SK-N-SH treated with all-trans-retinoic acid at 6 μM for 48 hours (cell line): ENCODE measurements around the gene PDAP1.
A peak's percentile ranks its signal among the peaks of the same experiment; 100 is the strongest.

ENCODE experiments used
- ATAC-seq: fragments of 200-7000 bp; cut with Tn5 transposase; 3 replicates; pipeline ENCODE4 v1.9.1; 2020; ENCODE audit warnings: mild to moderate bottlenecking, moderate library complexity
- ARNTL ChIP-seq: fragments of 450-650 bp; formaldehyde crosslinking; IDR thresholded peaks from 2 replicates; pipeline ENCODE4 v1.5.0; 2020; ENCODE audit warnings: low read depth, mild to moderate bottlenecking, moderate library complexity, borderline replicate concordance
- CSDC2 ChIP-seq: fragments of 250-450 bp; sonication (Bioruptor Pico); IDR thresholded peaks from 2 replicates; pipeline ENCODE4 v1.5.0; 2020; ENCODE audit warnings: mild to moderate bottlenecking, moderate library complexity
- ISL1 ChIP-seq: fragments of 250-450 bp; sonication (Bioruptor Pico); IDR thresholded peaks from 2 replicates; pipeline ENCODE4 v2.1.2; 2022; ENCODE audit warnings: mild to moderate bottlenecking, moderate library complexity
- OSR1 ChIP-seq: fragments of 250-450 bp; sonication (Bioruptor Pico); IDR thresholded peaks from 2 replicates; pipeline ENCODE4 v1.8.0; 2022; ENCODE audit warnings: moderate library complexity, mild to moderate bottlenecking, inconsistent platforms
- RARB ChIP-seq: fragments of 250-450 bp; sonication (Bioruptor Pico); IDR thresholded peaks from 2 replicates; pipeline ENCODE4 v1.8.0; 2021; ENCODE audit warnings: mild to moderate bottlenecking, moderate library complexity
- SNAI2 ChIP-seq: fragments of 250-450 bp; sonication (Bioruptor Pico); IDR thresholded peaks from 2 replicates; pipeline ENCODE4 v1.5.0; 2020; ENCODE audit warnings: mild to moderate bottlenecking, moderate library complexity
- TCF4 ChIP-seq: fragments of 250-450 bp; sonication (Bioruptor Pico); IDR thresholded peaks from 2 replicates; pipeline ENCODE4 v1.8.0; 2021; ENCODE audit warnings: mild to moderate bottlenecking, moderate library complexity, borderline replicate concordance
- TOX ChIP-seq: fragments of 250-450 bp; sonication (Bioruptor Pico); IDR thresholded peaks from 2 replicates; pipeline ENCODE4 v1.8.0; 2021; ENCODE audit warnings: mild to moderate bottlenecking, moderate library complexity, borderline replicate concordance
- ZC3H10 ChIP-seq: fragments of 250-450 bp; sonication (Bioruptor Pico); IDR thresholded peaks from 2 replicates; pipeline ENCODE4 v1.5.1; 2021; ENCODE audit warnings: mild to moderate bottlenecking, moderate library complexity
- ZFP30 ChIP-seq: fragments of 450-650 bp; formaldehyde crosslinking; IDR thresholded peaks from 2 replicates; pipeline ENCODE4 v1.5.0; 2022; ENCODE audit warnings: mild to moderate bottlenecking, moderate library complexity
- ZNF565 ChIP-seq: fragments of 450-650 bp; formaldehyde crosslinking; conservative IDR thresholded peaks from 2 replicates; pipeline ENCODE4 v1.5.0; 2020; ENCODE audit warnings: low read depth, mild to moderate bottlenecking, moderate library complexity
- ZNF70 ChIP-seq: fragments of 450-650 bp; formaldehyde crosslinking; IDR thresholded peaks from 2 replicates; pipeline ENCODE4 v1.5.0; 2020; ENCODE audit warnings: mild to moderate bottlenecking, moderate library complexity
- ZNF8 ChIP-seq: fragments of 450-650 bp; formaldehyde crosslinking; IDR thresholded peaks from 2 replicates; pipeline ENCODE4 v1.5.0; 2020; ENCODE audit warnings: mild to moderate bottlenecking, moderate library complexity
- TF ChIP-seq, protein P1 (sequence below): fragments of 250-450 bp; sonication (Bioruptor Pico); IDR thresholded peaks from 2 replicates; pipeline ENCODE4 v1.5.0; 2020; ENCODE audit warnings: mild to moderate bottlenecking, moderate library complexity
- TF ChIP-seq, protein P2 (sequence below): fragments of 250-450 bp; sonication (Bioruptor Pico); IDR thresholded peaks from 2 replicates; pipeline ENCODE4 v1.8.0; 2021; ENCODE audit warnings: low read depth, mild to moderate bottlenecking, moderate library complexity, borderline replicate concordance
- TF ChIP-seq, protein P3 (sequence below): fragments of 250-450 bp; sonication (Bioruptor Pico); IDR thresholded peaks from 2 replicates; pipeline ENCODE4 v1.5.1; 2020; ENCODE audit warnings: low read depth, mild to moderate bottlenecking, moderate library complexity
- TF ChIP-seq, protein P4 (sequence below): fragments of 250-450 bp; sonication (Bioruptor Pico); IDR thresholded peaks from 2 replicates; pipeline ENCODE4 v1.8.0; 2020; ENCODE audit warnings: mild to moderate bottlenecking, moderate library complexity, borderline replicate concordance

Gene PDAP1

DNA sequence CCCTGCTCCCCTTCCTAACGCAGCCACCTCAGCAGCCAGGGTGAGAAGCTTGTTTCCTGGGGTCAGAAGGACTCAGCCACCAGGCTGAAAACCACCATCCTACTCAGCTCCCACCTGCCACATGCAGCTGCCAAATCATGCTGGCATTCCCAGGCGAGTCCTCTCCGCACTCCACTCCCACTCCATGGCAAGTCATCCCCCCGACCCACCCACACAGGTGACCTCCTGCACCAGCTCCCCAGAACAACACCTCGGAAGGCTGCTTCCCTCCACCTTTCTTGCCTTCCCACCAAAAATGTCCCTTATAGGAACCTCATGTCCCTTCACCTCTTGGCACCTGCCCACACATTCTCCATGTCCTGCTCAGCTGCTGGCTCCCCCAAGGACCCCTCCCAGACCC is 4.6 kb downstream of the PDAP1 start (continued):
- TF ChIP-seq, protein P1, sequence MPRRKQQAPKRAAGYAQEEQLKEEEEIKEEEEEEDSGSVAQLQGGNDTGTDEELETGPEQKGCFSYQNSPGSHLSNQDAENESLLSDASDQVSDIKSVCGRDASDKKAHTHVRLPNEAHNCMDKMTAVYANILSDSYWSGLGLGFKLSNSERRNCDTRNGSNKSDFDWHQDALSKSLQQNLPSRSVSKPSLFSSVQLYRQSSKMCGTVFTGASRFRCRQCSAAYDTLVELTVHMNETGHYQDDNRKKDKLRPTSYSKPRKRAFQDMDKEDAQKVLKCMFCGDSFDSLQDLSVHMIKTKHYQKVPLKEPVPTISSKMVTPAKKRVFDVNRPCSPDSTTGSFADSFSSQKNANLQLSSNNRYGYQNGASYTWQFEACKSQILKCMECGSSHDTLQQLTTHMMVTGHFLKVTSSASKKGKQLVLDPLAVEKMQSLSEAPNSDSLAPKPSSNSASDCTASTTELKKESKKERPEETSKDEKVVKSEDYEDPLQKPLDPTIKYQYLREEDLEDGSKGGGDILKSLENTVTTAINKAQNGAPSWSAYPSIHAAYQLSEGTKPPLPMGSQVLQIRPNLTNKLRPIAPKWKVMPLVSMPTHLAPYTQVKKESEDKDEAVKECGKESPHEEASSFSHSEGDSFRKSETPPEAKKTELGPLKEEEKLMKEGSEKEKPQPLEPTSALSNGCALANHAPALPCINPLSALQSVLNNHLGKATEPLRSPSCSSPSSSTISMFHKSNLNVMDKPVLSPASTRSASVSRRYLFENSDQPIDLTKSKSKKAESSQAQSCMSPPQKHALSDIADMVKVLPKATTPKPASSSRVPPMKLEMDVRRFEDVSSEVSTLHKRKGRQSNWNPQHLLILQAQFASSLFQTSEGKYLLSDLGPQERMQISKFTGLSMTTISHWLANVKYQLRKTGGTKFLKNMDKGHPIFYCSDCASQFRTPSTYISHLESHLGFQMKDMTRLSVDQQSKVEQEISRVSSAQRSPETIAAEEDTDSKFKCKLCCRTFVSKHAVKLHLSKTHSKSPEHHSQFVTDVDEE, result no peak
- TF ChIP-seq ISL1 (CRISPR knock-in tag) (no peak), TCF4 (no peak), SNAI2 (CRISPR knock-in tag) (no peak), ZC3H10 (CRISPR knock-in tag) (no peak), CSDC2 (CRISPR knock-in tag) (no peak), ZNF70 (CRISPR knock-in tag) (no peak)
- TF ChIP-seq, protein P2, sequence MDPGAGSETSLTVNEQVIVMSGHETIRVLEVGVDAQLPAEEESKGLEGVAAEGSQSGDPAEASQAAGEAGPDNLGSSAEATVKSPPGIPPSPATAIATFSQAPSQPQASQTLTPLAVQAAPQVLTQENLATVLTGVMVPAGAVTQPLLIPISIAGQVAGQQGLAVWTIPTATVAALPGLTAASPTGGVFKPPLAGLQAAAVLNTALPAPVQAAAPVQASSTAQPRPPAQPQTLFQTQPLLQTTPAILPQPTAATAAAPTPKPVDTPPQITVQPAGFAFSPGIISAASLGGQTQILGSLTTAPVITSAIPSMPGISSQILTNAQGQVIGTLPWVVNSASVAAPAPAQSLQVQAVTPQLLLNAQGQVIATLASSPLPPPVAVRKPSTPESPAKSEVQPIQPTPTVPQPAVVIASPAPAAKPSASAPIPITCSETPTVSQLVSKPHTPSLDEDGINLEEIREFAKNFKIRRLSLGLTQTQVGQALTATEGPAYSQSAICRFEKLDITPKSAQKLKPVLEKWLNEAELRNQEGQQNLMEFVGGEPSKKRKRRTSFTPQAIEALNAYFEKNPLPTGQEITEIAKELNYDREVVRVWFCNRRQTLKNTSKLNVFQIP (CRISPR knock-in tag), result no peak

DNA sequence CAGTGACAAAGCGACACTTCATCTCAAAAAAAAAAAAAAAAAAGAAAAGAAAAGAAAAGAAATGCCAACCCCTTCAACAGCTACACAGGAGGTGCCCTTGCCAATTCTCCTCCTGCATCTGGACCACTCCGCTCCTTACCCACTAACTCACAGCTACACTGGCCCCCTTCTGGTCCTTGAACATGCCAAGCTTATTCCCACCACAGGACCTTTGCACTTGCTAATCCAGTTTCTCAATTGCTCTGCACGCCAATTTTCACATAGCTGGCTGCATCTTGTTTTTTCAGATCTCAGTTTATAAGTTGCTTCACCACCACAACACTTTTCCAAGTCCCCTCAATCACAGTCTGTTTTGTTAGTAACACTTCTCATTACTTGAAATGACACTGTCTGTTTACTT is 5.5 kb downstream of the PDAP1 start:
- TF ChIP-seq, protein P3, sequence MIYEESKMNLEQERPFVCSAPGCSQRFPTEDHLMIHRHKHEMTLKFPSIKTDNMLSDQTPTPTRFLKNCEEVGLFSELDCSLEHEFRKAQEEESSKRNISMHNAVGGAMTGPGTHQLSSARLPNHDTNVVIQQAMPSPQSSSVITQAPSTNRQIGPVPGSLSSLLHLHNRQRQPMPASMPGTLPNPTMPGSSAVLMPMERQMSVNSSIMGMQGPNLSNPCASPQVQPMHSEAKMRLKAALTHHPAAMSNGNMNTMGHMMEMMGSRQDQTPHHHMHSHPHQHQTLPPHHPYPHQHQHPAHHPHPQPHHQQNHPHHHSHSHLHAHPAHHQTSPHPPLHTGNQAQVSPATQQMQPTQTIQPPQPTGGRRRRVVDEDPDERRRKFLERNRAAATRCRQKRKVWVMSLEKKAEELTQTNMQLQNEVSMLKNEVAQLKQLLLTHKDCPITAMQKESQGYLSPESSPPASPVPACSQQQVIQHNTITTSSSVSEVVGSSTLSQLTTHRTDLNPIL (CRISPR knock-in tag), result no peak
- TF ChIP-seq RARB (no peak), OSR1 (CRISPR knock-in tag) (no peak), ISL1 (CRISPR knock-in tag) (no peak), ZC3H10 (CRISPR knock-in tag) (no peak), ZNF8 (CRISPR knock-in tag) (no peak)
- TF ChIP-seq, protein P4, sequence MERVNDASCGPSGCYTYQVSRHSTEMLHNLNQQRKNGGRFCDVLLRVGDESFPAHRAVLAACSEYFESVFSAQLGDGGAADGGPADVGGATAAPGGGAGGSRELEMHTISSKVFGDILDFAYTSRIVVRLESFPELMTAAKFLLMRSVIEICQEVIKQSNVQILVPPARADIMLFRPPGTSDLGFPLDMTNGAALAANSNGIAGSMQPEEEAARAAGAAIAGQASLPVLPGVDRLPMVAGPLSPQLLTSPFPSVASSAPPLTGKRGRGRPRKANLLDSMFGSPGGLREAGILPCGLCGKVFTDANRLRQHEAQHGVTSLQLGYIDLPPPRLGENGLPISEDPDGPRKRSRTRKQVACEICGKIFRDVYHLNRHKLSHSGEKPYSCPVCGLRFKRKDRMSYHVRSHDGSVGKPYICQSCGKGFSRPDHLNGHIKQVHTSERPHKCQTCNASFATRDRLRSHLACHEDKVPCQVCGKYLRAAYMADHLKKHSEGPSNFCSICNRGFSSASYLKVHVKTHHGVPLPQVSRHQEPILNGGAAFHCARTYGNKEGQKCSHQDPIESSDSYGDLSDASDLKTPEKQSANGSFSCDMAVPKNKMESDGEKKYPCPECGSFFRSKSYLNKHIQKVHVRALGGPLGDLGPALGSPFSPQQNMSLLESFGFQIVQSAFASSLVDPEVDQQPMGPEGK, result no peak
- ATAC-seq, result no peak

DNA sequence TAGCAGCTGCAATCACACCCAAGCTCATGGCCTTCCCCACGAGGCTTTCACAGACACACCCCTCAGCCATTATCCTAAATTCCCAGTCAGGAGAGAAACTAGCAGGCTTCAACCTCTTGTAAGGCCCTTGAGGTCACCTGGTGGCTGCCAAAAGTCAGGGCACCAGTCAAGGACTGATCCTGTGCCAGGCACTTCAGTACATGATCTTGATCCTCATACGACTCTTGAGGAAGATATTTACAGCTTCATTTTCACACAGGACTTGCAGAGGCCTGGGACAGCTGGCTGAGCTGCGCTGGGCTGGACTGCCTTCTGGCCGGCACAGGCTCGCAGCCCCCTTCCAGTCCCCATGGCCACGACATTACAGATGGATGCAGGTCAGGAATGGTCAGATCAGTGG is 8.8 kb downstream of the PDAP1 start:
- ATAC-seq, result no peak
- no peak for TF ChIP-seq ISL1 (CRISPR knock-in tag)
- TF ChIP-seq CSDC2 (CRISPR knock-in tag), result no peak
- TF ChIP-seq RARB, result no peak

DNA sequence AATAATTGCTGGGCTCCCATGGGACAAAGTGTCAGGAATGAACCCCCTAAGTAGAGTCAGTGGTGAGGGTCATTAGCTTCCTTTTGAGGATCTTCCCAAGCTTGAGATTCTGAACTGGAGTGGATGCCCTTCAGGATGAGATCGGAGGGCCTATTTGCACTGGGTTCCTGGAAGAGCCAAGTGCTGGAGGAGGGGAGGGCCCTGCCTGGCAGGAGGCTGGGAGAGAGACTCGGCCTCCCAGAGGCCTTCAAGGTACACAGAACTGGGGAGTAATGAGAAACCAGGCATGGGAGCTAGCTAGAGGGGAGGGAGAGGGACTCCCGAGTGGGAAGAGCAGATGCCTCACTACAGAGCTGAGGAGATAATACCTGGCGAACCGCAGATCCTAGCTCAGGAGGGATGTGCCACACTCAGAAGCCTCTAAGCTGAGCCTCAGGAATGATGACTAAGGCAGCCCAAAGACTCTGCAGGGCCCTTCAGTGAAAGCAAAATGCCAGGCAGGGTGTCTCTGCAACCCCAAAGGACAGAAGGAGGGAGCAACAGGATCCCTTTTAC is 9.4 kb downstream of the PDAP1 start:
- TF ChIP-seq ZNF70 (CRISPR knock-in tag) (no peak), ZFP30 (no peak), TOX (CRISPR knock-in tag) (no peak), ZC3H10 (CRISPR knock-in tag) (0 out of 2 replicates have a peak, but pooled peaks have one; percentile 32), TCF4 (no peak), ARNTL (CRISPR knock-in tag) (no peak), OSR1 (CRISPR knock-in tag) (no peak), ZNF565 (no peak), SNAI2 (CRISPR knock-in tag) (no peak)
- TF ChIP-seq, protein P4, result 0 out of 2 replicates have a peak, but pooled peaks have one; percentile 7
- TF ChIP-seq, protein P3 (CRISPR knock-in tag), result no peak
- ATAC-seq, result peak; percentile 3; the same call in 2 of the 3 replicates
